Astrocyte (in vitro differentiated cells and primary cell): Measurements from ENCODE around the gene MDFIC. TPM values are rescaled to one million over a fixed set of nuclear protein-coding genes. Genes with fewer than 3 reads are reported as not detected.

Experiments used
- DNase-seq: peaks from one replicate; pipeline ENCODE4 v3.0.0-alpha.2; 2010; ENCODE audit warnings: low read depth
- FAIRE-seq: peaks from 2 replicates; lab custom pipeline; 2011; peaks lifted over from hg19 to GRCh38; lab: Jason Lieb, UNC
- H2AFZ ChIP-seq: 2 replicates; pipeline ENCODE4 v1.6.0; 2012; ENCODE audit warnings: low read depth, low read length, inconsistent platforms
- H3K27ac ChIP-seq: 2 replicates; pipeline ENCODE4 v1.5.1; 2011; ENCODE audit warnings: low read depth, low read length, inconsistent platforms
- H3K27me3 ChIP-seq: 2 replicates; pipeline ENCODE4 v1.6.0; 2011; ENCODE audit warnings: low read length, inconsistent platforms; ENCODE audit not compliant: insufficient read depth
- H3K36me3 ChIP-seq: 2 replicates; pipeline ENCODE4 v1.5.1; 2011; ENCODE audit warnings: low read length, inconsistent platforms; ENCODE audit not compliant: insufficient read depth
- H3K4me1 ChIP-seq: 2 replicates; pipeline ENCODE4 v1.5.1; 2011; ENCODE audit warnings: low read length, inconsistent platforms; ENCODE audit not compliant: insufficient read depth
- H3K4me2 ChIP-seq: 2 replicates; pipeline ENCODE4 v1.6.0; 2012; ENCODE audit warnings: low read length, inconsistent platforms
- H3K4me3 ChIP-seq: 2 replicates; pipeline ENCODE4 v1.5.1; 2011; ENCODE audit warnings: low read depth, mild to moderate bottlenecking, low read length, inconsistent platforms; ENCODE audit not compliant: insufficient read depth
- H3K79me2 ChIP-seq: 2 replicates; pipeline ENCODE4 v1.6.0; 2012; ENCODE audit warnings: mild to moderate bottlenecking, low read length, inconsistent platforms; ENCODE audit not compliant: insufficient read depth
- H3K9ac ChIP-seq: 2 replicates; pipeline ENCODE4 v1.6.0; 2012; ENCODE audit warnings: mild to moderate bottlenecking, low read length, inconsistent platforms
- H3K9me3 ChIP-seq: 2 replicates; pipeline ENCODE4 v1.5.1; 2012; ENCODE audit warnings: low read depth, mild to moderate bottlenecking, low read length, inconsistent platforms; ENCODE audit not compliant: insufficient read depth
- H4K20me1 ChIP-seq: 2 replicates; pipeline ENCODE4 v1.6.0; 2012; ENCODE audit warnings: low read length, inconsistent platforms; ENCODE audit not compliant: insufficient read depth
- H3K27ac Mint-ChIP-seq: one replicate; pipeline ENCODE4 v1.8.0; 2021; ENCODE audit warnings: mild to moderate bottlenecking, mixed read lengths; ENCODE audit not compliant: unreplicated experiment
- H3K27me3 Mint-ChIP-seq: one replicate; pipeline ENCODE4 v1.8.0; 2021; ENCODE audit warnings: low read depth, mixed read lengths; ENCODE audit not compliant: unreplicated experiment
- H3K36me3 Mint-ChIP-seq: one replicate; pipeline ENCODE4 v1.8.0; 2021; ENCODE audit warnings: low read depth, mixed read lengths; ENCODE audit not compliant: unreplicated experiment
- H3K4me1 Mint-ChIP-seq: one replicate; pipeline ENCODE4 v1.8.0; 2021; ENCODE audit warnings: low read depth, mixed read lengths; ENCODE audit not compliant: unreplicated experiment
- H3K4me3 Mint-ChIP-seq: one replicate; pipeline ENCODE4 v1.8.0; 2021; ENCODE audit warnings: mild to moderate bottlenecking, moderate library complexity, mixed read lengths; ENCODE audit not compliant: unreplicated experiment
- H3K9me3 Mint-ChIP-seq: one replicate; pipeline ENCODE4 v1.8.0; 2021; ENCODE audit warnings: mild to moderate bottlenecking, mixed read lengths; ENCODE audit not compliant: unreplicated experiment
- CTCF ChIP-seq: IDR thresholded peaks from 2 replicates; pipeline ENCODE4 v1.5.1; 2011; ENCODE audit warnings: low read depth, mild to moderate bottlenecking, inconsistent platforms, low read length, moderate library complexity; ENCODE audit not compliant: insufficient read depth
- EZH2 ChIP-seq: IDR thresholded peaks from 2 replicates; pipeline ENCODE4 v1.6.1; 2012; ENCODE audit warnings: mild to moderate bottlenecking, low read length, inconsistent platforms; ENCODE audit not compliant: insufficient read depth
- total RNA-seq: library from RNA; stranded (reverse); gene quantifications from 2 replicates; pipeline ENCODE4 v1.2.1, GENCODE V29; 2021

MDFIC gene
- total RNA-seq, 1 donor from 2014 or later, result 20.3 TPM

GRCh38 chr7:114953724-114954123 lies 31.8 kb downstream of the MDFIC start:
- no peak overlapping the region for H3K4me2 ChIP-seq
- H3K9me3 Mint-ChIP-seq, result no peaks in the 10 kb centered on the region
- H3K79me2 ChIP-seq, result peaks cover 5% of the 10 kb centered on the region
- H3K4me3 ChIP-seq, result no peak overlapping the region
- no peak overlapping the region for H3K4me3 Mint-ChIP-seq
- no peak overlapping the region for H3K9ac ChIP-seq
- H3K27ac Mint-ChIP-seq, result no peak overlapping the region
- H3K36me3 Mint-ChIP-seq, result peaks cover 2% of the 10 kb centered on the region
- FAIRE-seq (no peak), DNase-seq (no peak)
- no peak overlapping the region for H2AFZ ChIP-seq
- H3K27ac ChIP-seq, result no peak overlapping the region
- H3K9me3 ChIP-seq, result no peaks in the 10 kb centered on the region
- H3K4me1 Mint-ChIP-seq, result no peaks in the 10 kb centered on the region
- TF ChIP-seq CTCF (no peak), EZH2 (no peak)
- no peaks in the 10 kb centered on the region for H3K27me3 Mint-ChIP-seq
- H3K36me3 ChIP-seq, result no peaks in the 10 kb centered on the region
- no peaks in the 10 kb centered on the region for H3K4me1 ChIP-seq
- H3K27me3 ChIP-seq, result no peaks in the 10 kb centered on the region
- H4K20me1 ChIP-seq, result no peaks in the 10 kb centered on the region

GRCh38 chr7:114956702-114957101 lies 34.8 kb downstream of the MDFIC start:
- Mint-ChIP-seq H3K27ac (no peak overlapping the region), H3K9me3 (no peaks in the 10 kb centered on the region), H3K27me3 (no peaks in the 10 kb centered on the region), H3K36me3 (peaks cover 7% of the 10 kb centered on the region), H3K4me3 (no peak overlapping the region), H3K4me1 (no peaks in the 10 kb centered on the region)
- Histone ChIP-seq H4K20me1 (no peaks in the 10 kb centered on the region), H3K9ac (no peak overlapping the region), H3K4me2 (no peak overlapping the region), H3K36me3 (no peaks in the 10 kb centered on the region), H3K9me3 (no peaks in the 10 kb centered on the region), H3K27me3 (no peaks in the 10 kb centered on the region), H3K27ac (no peak overlapping the region), H3K4me3 (no peak overlapping the region), H3K4me1 (no peaks in the 10 kb centered on the region), H2AFZ (no peak overlapping the region), H3K79me2 (peaks cover 5% of the 10 kb centered on the region)
- no peak for FAIRE-seq
- TF ChIP-seq CTCF (no peak), EZH2 (no peak)
- DNase-seq, result no peak

GRCh38 chr7:114957444-114957843 lies 35.5 kb downstream of the MDFIC start:
- no peaks in the 10 kb centered on the region for H3K4me1 Mint-ChIP-seq
- peaks cover 5% of the 10 kb centered on the region for H3K79me2 ChIP-seq
- no peak overlapping the region for H3K27ac Mint-ChIP-seq
- no peak overlapping the region for H3K4me3 Mint-ChIP-seq
- H3K9me3 ChIP-seq, result no peaks in the 10 kb centered on the region
- H3K27ac ChIP-seq, result no peak overlapping the region
- H3K9me3 Mint-ChIP-seq, result no peaks in the 10 kb centered on the region
- FAIRE-seq (no peak), DNase-seq (no peak)
- no peak overlapping the region for H3K9ac ChIP-seq
- H3K36me3 ChIP-seq, result no peaks in the 10 kb centered on the region
- H2AFZ ChIP-seq, result no peak overlapping the region
- H3K4me2 ChIP-seq, result no peak overlapping the region
- TF ChIP-seq CTCF (no peak), EZH2 (no peak)
- no peak overlapping the region for H3K4me3 ChIP-seq
- no peaks in the 10 kb centered on the region for H3K27me3 Mint-ChIP-seq
- H3K27me3 ChIP-seq, result no peaks in the 10 kb centered on the region
- H4K20me1 ChIP-seq, result no peaks in the 10 kb centered on the region
- H3K36me3 Mint-ChIP-seq, result peaks cover 7% of the 10 kb centered on the region
- H3K4me1 ChIP-seq, result no peaks in the 10 kb centered on the region
